ENCODE measurements around the gene MACF1. TPM values are rescaled to one million over a fixed set of nuclear protein-coding genes. Genes with fewer than 3 reads are reported as not detected.
A peak's percentile ranks its signal among the peaks of the same experiment; 100 is the strongest.

The MACF1 gene
- total RNA-seq, 1 donor from 2014 or later: 694 TPM

GRCh38 chr1:39394598-39394997 lies 190.1 kb downstream of the MACF1 start:
- H3K36me3 Mint-ChIP-seq (ENCODE audit: low read depth, unreplicated experiment): peaks cover 12% of the 10 kb centered on the region
- peaks cover 87% of the 10 kb centered on the region for H3K4me1 Mint-ChIP-seq (ENCODE audit: low read depth, unreplicated experiment)
- Histone ChIP-seq H3K4me2 (ENCODE audit: low read length) (peak overlapping the region; percentile 74), H4K20me1 (ENCODE audit: insufficient read depth, low read length) (peaks cover 4% of the 10 kb centered on the region), H2AFZ (ENCODE audit: low read depth, low read length) (no peak overlapping the region), H3K36me3 (ENCODE audit: insufficient read depth, low read length) (peaks cover 14% of the 10 kb centered on the region), H3K4me1 (ENCODE audit: insufficient read depth, low read length) (peaks cover 85% of the 10 kb centered on the region), H3K9me3 (ENCODE audit: insufficient read depth, low read depth, low read length) (no peaks in the 10 kb centered on the region), H3K27ac (ENCODE audit: low read depth, low read length) (peak overlapping the region; percentile 84), H3K79me2 (ENCODE audit: insufficient read depth, low read length) (peaks cover 63% of the 10 kb centered on the region), H3K27me3 (ENCODE audit: insufficient read depth, low read length) (no peaks in the 10 kb centered on the region), H3K9ac (ENCODE audit: low read length) (peak overlapping the region; percentile 56), H3K4me3 (ENCODE audit: insufficient read depth, low read depth, low read length) (no peak overlapping the region)
- no peak for TF ChIP-seq CTCF (IDR thresholded peaks at IDR 0.05; ENCODE audit: insufficient read depth, low read depth, low read length)
- no peak for TF ChIP-seq EZH2 (IDR thresholded peaks at IDR 0.05; ENCODE audit: insufficient read depth, low read length)
- no peaks in the 10 kb centered on the region for H3K27me3 Mint-ChIP-seq (ENCODE audit: low read depth, unreplicated experiment)
- no peak for FAIRE-seq
- no peak overlapping the region for H3K4me3 Mint-ChIP-seq (ENCODE audit: unreplicated experiment)
- H3K27ac Mint-ChIP-seq (ENCODE audit: unreplicated experiment): peak overlapping the region; percentile 98
- H3K9me3 Mint-ChIP-seq (ENCODE audit: unreplicated experiment): no peaks in the 10 kb centered on the region
- DNase-seq (ENCODE audit: low read depth): no peak

- H3K27ac Mint-ChIP-seq (ENCODE audit: unreplicated experiment): peak overlapping the region; percentile 98
- peak overlapping the region; percentile 4 for H3K4me3 Mint-ChIP-seq (ENCODE audit: unreplicated experiment)
- H4K20me1 ChIP-seq (ENCODE audit: insufficient read depth, low read length): peaks cover 4% of the 10 kb centered on the region
- no peaks in the 10 kb centered on the region for H3K27me3 Mint-ChIP-seq (ENCODE audit: low read depth, unreplicated experiment)
- no peaks in the 10 kb centered on the region for H3K9me3 Mint-ChIP-seq (ENCODE audit: unreplicated experiment)
- TF ChIP-seq EZH2 (IDR thresholded peaks at IDR 0.05; ENCODE audit: insufficient read depth, low read length): no peak
- TF ChIP-seq CTCF (IDR thresholded peaks at IDR 0.05; ENCODE audit: insufficient read depth, low read depth, low read length): no peak
- peaks cover 63% of the 10 kb centered on the region for H3K79me2 ChIP-seq (ENCODE audit: insufficient read depth, low read length)
- no peak overlapping the region for H3K4me3 ChIP-seq (ENCODE audit: insufficient read depth, low read depth, low read length)
- peak overlapping the region; percentile 84 for H3K27ac ChIP-seq (ENCODE audit: low read depth, low read length)
- peaks cover 83% of the 10 kb centered on the region for H3K4me1 Mint-ChIP-seq (ENCODE audit: low read depth, unreplicated experiment)
- H3K27me3 ChIP-seq (ENCODE audit: insufficient read depth, low read length): no peaks in the 10 kb centered on the region
- no peaks in the 10 kb centered on the region for H3K9me3 ChIP-seq (ENCODE audit: insufficient read depth, low read depth, low read length)
- FAIRE-seq (peak; percentile 60), DNase-seq (ENCODE audit: low read depth) (peak; percentile 92)
- peak overlapping the region; percentile 74 for H3K4me2 ChIP-seq (ENCODE audit: low read length)
- H2AFZ ChIP-seq (ENCODE audit: low read depth, low read length): no peak overlapping the region
- peak overlapping the region; percentile 70 for H3K9ac ChIP-seq (ENCODE audit: low read length)
- H3K36me3 Mint-ChIP-seq (ENCODE audit: low read depth, unreplicated experiment): peaks cover 7% of the 10 kb centered on the region
- H3K36me3 ChIP-seq (ENCODE audit: insufficient read depth, low read length): peaks cover 7% of the 10 kb centered on the region
- H3K4me1 ChIP-seq (ENCODE audit: insufficient read depth, low read length): peaks cover 84% of the 10 kb centered on the region
Measured at GRCh38 chr1:39395357-39395831, 190.9 kb downstream of the MACF1 start.

GRCh38 chr1:39396671-39397070 lies 192.2 kb downstream of the MACF1 start:
- no peak for FAIRE-seq

More at GRCh38 chr1:39396671-39397070, 192.2 kb downstream of the MACF1 start:
- H3K4me1 ChIP-seq (ENCODE audit: insufficient read depth, low read length): peaks cover 75% of the 10 kb centered on the region
- H3K36me3 ChIP-seq (ENCODE audit: insufficient read depth, low read length): peaks cover 3% of the 10 kb centered on the region
- no peak overlapping the region for H3K4me3 ChIP-seq (ENCODE audit: insufficient read depth, low read depth, low read length)
- DNase-seq (ENCODE audit: low read depth): no peak
- H3K9ac ChIP-seq (ENCODE audit: low read length): no peak overlapping the region
- H4K20me1 ChIP-seq (ENCODE audit: insufficient read depth, low read length): peaks cover 3% of the 10 kb centered on the region
- no peak overlapping the region for H2AFZ ChIP-seq (ENCODE audit: low read depth, low read length)
- no peak overlapping the region for H3K4me3 Mint-ChIP-seq (ENCODE audit: unreplicated experiment)
- no peaks in the 10 kb centered on the region for H3K9me3 Mint-ChIP-seq (ENCODE audit: unreplicated experiment)
- H3K27ac ChIP-seq (ENCODE audit: low read depth, low read length): peak overlapping the region; percentile 84
- H3K4me2 ChIP-seq (ENCODE audit: low read length): peak overlapping the region; percentile 26
- H3K27me3 Mint-ChIP-seq (ENCODE audit: low read depth, unreplicated experiment): no peaks in the 10 kb centered on the region
- peaks cover 70% of the 10 kb centered on the region for H3K79me2 ChIP-seq (ENCODE audit: insufficient read depth, low read length)
- H3K27me3 ChIP-seq (ENCODE audit: insufficient read depth, low read length): no peaks in the 10 kb centered on the region
- H3K4me1 Mint-ChIP-seq (ENCODE audit: low read depth, unreplicated experiment): peaks cover 78% of the 10 kb centered on the region
- peak overlapping the region; percentile 98 for H3K27ac Mint-ChIP-seq (ENCODE audit: unreplicated experiment)
- TF ChIP-seq EZH2 (IDR thresholded peaks at IDR 0.05; ENCODE audit: insufficient read depth, low read length) (no peak), CTCF (IDR thresholded peaks at IDR 0.05; ENCODE audit: insufficient read depth, low read depth, low read length) (no peak)
- H3K36me3 Mint-ChIP-seq (ENCODE audit: low read depth, unreplicated experiment): peaks cover 4% of the 10 kb centered on the region
- no peaks in the 10 kb centered on the region for H3K9me3 ChIP-seq (ENCODE audit: insufficient read depth, low read depth, low read length)
